Esophagus muscularis mucosa (tissue), 4 donors: ENCODE results near the gene OSBPL3. TPM values are rescaled to one million over a fixed set of nuclear protein-coding genes. Genes with fewer than 3 reads are reported as not detected.

Experiments
- DNase-seq: peaks from one replicate; pipeline ENCODE4 v3.0.0-alpha.2; 2017; ENCODE audit errors: extremely low spot score
- H3K27ac ChIP-seq, 4 donors: fragments of 200-600 bp; sonication (generic); replicated peaks in 1 of 4; 1 replicate in 3 of 4; 2 replicates in 1 of 4; pipeline ENCODE4 v1.5.1; 2016 to 2019; ENCODE audit warnings: mild to moderate bottlenecking in 1 of 4
- H3K27me3 ChIP-seq, 4 donors: fragments of 200-600 bp; sonication (generic); one replicate each; pipeline versions ENCODE4 v1.5.1 to v1.6.0; 2016 to 2019
- H3K36me3 ChIP-seq, 4 donors: fragments of 200-600 bp; sonication (generic); one replicate each; pipeline ENCODE4 v1.5.1; 2016 to 2019
- H3K4me1 ChIP-seq, 4 donors: fragments of 200-600 bp; sonication (generic); one replicate each; pipeline ENCODE4 v1.5.1; 2016 to 2019
- H3K4me3 ChIP-seq, 4 donors: fragments of 200-600 bp; sonication (generic); 1 replicate in 2 of 4; 2 replicates in 2 of 4; pipeline ENCODE4 v1.5.1; 2016 to 2019; ENCODE audit warnings: mild to moderate bottlenecking in 4 of 4, moderate library complexity in 1 of 4
- H3K9me3 ChIP-seq, 4 donors: fragments of 200-600 bp; sonication (generic); 1 replicate in 3 of 4; 2 replicates in 1 of 4; pipeline ENCODE4 v1.5.1; 2016 to 2019
- EP300 ChIP-seq: sonication (generic); formaldehyde crosslinking; IDR thresholded peaks from one replicate; pipeline ENCODE4 v1.6.1; 2017; ENCODE audit warnings: antibody characterized with exemption
- POLR2A ChIP-seq: fragments of 450-650 bp; IDR thresholded peaks from one replicate; pipeline ENCODE4 v1.6.1; 2017; ENCODE audit warnings: antibody characterized with exemption, moderate library complexity, mild to moderate bottlenecking, low read depth
- POLR2AphosphoS5 ChIP-seq, 2 donors: sonication (generic); formaldehyde crosslinking; IDR thresholded peaks; one replicate each; pipeline ENCODE4 v1.6.1; 2017; ENCODE audit warnings: antibody characterized with exemption in 2 of 2
- WGBS: methylation state at CpG from one replicate; pipeline ENCODE4 v1.1.5; 2018; 5-methylcytosine and 5-hydroxymethylcytosine counted together
- intact Hi-C: fragments of 100-400 bp; cut with DNase I; formaldehyde crosslinking; loops from one replicate; pipeline ENCODE4 v1.15.1; 2023
- total RNA-seq, 4 donors: library from RNA; depleted of rRNA; stranded (reverse); fragments of >200 nt; gene quantifications; one replicate each; pipeline versions ENCODE4 v1.1.0 to v1.2.1, GENCODE V29; 2016
- TF ChIP-seq, protein P1 (sequence below), 3 experiments: fragments of 200-600 bp in 2 of 3; fragments of 450-650 bp in 1 of 3; sonication (generic) in 2 of 3; IDR thresholded peaks; one replicate each; pipeline ENCODE4 v1.5.1; 2017 to 2019; ENCODE audit warnings: antibody characterized with exemption in 3 of 3, mild to moderate bottlenecking in 2 of 3, moderate library complexity in 1 of 3

Gene OSBPL3
- total RNA-seq, 4 donors from 2014 or later, result 2.6 to 4.6 (median 3.3) TPM

DNA sequence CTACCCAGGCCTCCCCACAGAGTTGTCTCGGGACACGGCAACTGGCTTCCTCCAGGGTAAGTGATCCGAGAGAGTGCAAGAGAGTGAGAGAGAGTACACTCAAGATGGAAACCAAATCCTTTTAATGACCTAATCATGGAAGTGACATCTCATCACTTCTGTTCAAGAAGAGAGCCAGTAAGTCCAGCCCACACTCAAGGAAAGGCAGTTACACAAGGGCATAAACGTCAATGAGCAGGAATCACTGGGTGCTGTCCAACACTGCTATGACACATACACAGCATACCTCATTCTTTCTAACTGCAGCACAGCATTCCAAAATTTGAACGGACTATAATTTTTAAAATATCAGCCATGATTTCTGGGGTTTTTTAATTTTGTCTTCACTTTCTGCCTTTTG lies 29.3 kb upstream of the OSBPL3 start:
- no peak for TF ChIP-seq EP300
- TF ChIP-seq POLR2AphosphoS5 (IDR thresholded peaks at IDR 0.05), result no peak
- TF ChIP-seq, protein P1, sequence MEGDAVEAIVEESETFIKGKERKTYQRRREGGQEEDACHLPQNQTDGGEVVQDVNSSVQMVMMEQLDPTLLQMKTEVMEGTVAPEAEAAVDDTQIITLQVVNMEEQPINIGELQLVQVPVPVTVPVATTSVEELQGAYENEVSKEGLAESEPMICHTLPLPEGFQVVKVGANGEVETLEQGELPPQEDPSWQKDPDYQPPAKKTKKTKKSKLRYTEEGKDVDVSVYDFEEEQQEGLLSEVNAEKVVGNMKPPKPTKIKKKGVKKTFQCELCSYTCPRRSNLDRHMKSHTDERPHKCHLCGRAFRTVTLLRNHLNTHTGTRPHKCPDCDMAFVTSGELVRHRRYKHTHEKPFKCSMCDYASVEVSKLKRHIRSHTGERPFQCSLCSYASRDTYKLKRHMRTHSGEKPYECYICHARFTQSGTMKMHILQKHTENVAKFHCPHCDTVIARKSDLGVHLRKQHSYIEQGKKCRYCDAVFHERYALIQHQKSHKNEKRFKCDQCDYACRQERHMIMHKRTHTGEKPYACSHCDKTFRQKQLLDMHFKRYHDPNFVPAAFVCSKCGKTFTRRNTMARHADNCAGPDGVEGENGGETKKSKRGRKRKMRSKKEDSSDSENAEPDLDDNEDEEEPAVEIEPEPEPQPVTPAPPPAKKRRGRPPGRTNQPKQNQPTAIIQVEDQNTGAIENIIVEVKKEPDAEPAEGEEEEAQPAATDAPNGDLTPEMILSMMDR (IDR thresholded peaks at IDR 0.05), result no peak
- TF ChIP-seq POLR2A, result no peak
- no peak overlapping the region for H3K4me3 ChIP-seq
- 66% methylated on average over 5 of the region's 5 CpGs for WGBS
- H3K9me3 ChIP-seq, result peaks cover 0 to 7% (median 5%) of the 10 kb centered on the region in 4 donors
- H3K27me3 ChIP-seq, result no peaks in the 10 kb centered on the region
- DNase-seq, result no peak
- intact Hi-C loops, result no loop called here
- H3K4me1 ChIP-seq, result no peaks in the 10 kb centered on the region
- H3K36me3 ChIP-seq, result no peaks in the 10 kb centered on the region
- no peak overlapping the region for H3K27ac ChIP-seq

DNA sequence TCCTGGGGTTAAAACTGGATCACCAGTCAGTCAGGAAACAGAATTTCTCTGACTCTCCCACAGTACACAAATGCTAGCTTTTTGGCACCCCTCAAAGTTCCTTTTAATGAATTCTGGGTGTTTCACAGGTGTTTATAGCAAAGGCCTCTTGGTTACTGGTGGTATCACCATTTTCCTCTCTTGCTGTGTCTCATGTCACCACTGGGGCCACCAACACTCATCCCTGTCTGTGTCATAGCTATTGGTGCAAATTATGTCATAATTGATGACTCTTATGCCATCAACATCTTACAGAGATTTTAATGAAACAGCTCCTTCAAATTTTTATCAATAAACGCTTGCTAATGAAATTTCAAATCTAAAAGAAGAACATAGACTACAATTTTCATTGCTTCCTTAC lies 27.7 kb upstream of the OSBPL3 start:
- TF ChIP-seq POLR2A (no peak), POLR2AphosphoS5 (IDR thresholded peaks at IDR 0.05) (no peak), EP300 (no peak)
- TF ChIP-seq, protein P1 (IDR thresholded peaks at IDR 0.05), result no peak
- WGBS, result 95% methylated on average over 1 of the region's 1 CpG
- Histone ChIP-seq H3K27me3 (no peaks in the 10 kb centered on the region), H3K4me1 (no peaks in the 10 kb centered on the region), H3K36me3 (no peaks in the 10 kb centered on the region), H3K27ac (no peak overlapping the region), H3K4me3 (no peak overlapping the region), H3K9me3 (peaks cover 0 to 7% (median 5%) of the 10 kb centered on the region in 4 donors)
- intact Hi-C loops, result no loop called here
- DNase-seq, result no peak

DNA sequence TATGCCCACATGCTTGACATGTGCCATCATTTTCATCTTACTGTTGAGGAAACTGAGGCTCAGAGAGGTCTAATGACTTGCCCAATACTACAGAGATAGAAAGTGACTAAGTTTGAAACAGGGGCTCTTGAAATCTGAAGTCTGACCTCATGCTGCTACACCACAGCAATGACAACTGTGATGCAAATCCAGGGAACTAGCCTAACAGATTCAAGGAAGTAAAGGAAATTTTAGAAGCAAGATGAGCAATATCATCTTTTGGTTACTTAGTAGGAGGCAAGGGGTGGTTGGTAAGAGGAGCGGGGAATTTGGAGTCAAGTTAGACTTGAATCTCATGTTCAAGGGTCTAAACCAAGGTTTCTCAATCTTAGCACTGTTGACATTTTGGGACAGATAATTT lies 26.3 kb upstream of the OSBPL3 start:
- H3K27me3 ChIP-seq, result no peaks in the 10 kb centered on the region
- no peaks in the 10 kb centered on the region for H3K36me3 ChIP-seq
- TF ChIP-seq, protein P1 (IDR thresholded peaks at IDR 0.05), result no peak
- TF ChIP-seq POLR2A, result no peak
- TF ChIP-seq EP300, result no peak
- TF ChIP-seq POLR2AphosphoS5 (IDR thresholded peaks at IDR 0.05), result no peak
- H3K27ac ChIP-seq, result no peak overlapping the region
- no peaks in the 10 kb centered on the region for H3K4me1 ChIP-seq
- intact Hi-C loops, result no loop called here
- no peak overlapping the region for H3K4me3 ChIP-seq
- no peak for DNase-seq
- WGBS, result 100% methylated on average over 1 of the region's 1 CpG
- peaks cover 0 to 7% (median 5%) of the 10 kb centered on the region in 4 donors for H3K9me3 ChIP-seq

DNA sequence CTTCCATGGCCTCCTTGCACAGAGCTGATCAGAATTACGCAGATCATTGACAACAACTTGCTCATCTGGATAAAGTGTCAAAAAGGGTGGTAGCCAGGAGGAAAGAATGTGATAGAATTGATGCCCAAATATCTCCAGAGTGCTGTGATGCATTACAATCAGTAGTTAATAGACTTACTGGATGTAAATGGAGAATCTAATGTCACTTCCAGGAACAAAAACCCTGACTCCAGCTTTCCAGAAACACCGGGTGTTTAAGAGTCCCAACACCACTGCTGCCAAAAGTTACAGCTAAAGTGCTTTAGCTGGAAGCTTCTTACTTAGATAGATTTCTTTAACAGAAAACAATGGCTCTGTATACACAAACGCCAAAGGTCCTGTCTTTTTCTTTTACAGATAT lies 25.7 kb upstream of the OSBPL3 start:
- no peaks in the 10 kb centered on the region for H3K36me3 ChIP-seq
- TF ChIP-seq POLR2A (no peak), POLR2AphosphoS5 (IDR thresholded peaks at IDR 0.05) (no peak), EP300 (no peak)
- TF ChIP-seq, protein P1 (IDR thresholded peaks at IDR 0.05), result no peak
- H3K4me1 ChIP-seq, result no peaks in the 10 kb centered on the region
- no peak overlapping the region for H3K4me3 ChIP-seq
- intact Hi-C loops, result no loop called here
- H3K27me3 ChIP-seq, result no peaks in the 10 kb centered on the region
- WGBS, result 75% methylated on average over 3 of the region's 3 CpGs
- peaks cover 0 to 7% (median 5%) of the 10 kb centered on the region in 4 donors for H3K9me3 ChIP-seq
- no peak overlapping the region for H3K27ac ChIP-seq
- DNase-seq, result no peak

DNA sequence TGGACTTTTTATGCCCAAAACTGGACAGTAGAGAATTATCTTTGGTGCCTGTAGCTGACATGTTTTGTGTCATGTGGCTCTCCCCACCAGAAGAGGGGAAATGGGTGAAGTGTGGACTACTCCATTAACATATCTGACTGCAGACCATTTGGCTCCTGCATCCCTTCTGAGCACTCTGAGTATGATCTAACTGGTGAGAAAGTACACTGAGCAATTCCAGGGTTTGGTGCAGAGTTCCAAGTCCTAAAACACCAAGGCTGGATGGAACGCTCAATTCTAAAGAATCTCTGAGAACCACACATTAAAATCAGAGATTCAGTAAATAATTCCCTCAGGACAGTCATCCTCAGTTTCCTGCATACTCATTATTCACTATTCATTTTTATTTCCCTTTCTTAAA lies 22.8 kb upstream of the OSBPL3 start:
- H3K4me3 ChIP-seq, result no peak overlapping the region
- no peaks in the 10 kb centered on the region for H3K36me3 ChIP-seq
- TF ChIP-seq POLR2AphosphoS5 (IDR thresholded peaks at IDR 0.05), result no peak
- TF ChIP-seq POLR2A, result no peak
- H3K9me3 ChIP-seq, result no peaks in the 10 kb centered on the region
- 89% methylated on average over 1 of the region's 1 CpG for WGBS
- DNase-seq, result no peak
- no peaks in the 10 kb centered on the region for H3K27me3 ChIP-seq
- intact Hi-C loops, result no loop called here
- H3K4me1 ChIP-seq, result no peaks in the 10 kb centered on the region
- H3K27ac ChIP-seq, result no peak overlapping the region
